BLaER1 treated with 17β-estradiol and CSF1 and Interleukin-3, amounts not matched to agents 10 nM and 100 nM (cell line): Measurements from ENCODE around the gene PCDH9.

ENCODE experiments used
- H3K27ac ChIP-seq, 11 experiments: shearing (Covaris generic); formaldehyde crosslinking; 2 replicates each; pipeline ENCODE4 v1.8.1; 2022
- H3K27me3 ChIP-seq, 11 experiments: shearing (Covaris generic); formaldehyde crosslinking; 2 replicates each; pipeline ENCODE4 v1.8.1; 2022
- H3K36me3 ChIP-seq, 11 experiments: shearing (Covaris generic); formaldehyde crosslinking; 2 replicates each; pipeline ENCODE4 v1.8.1; 2022
- H3K4me1 ChIP-seq, 10 experiments: shearing (Covaris generic); formaldehyde crosslinking; 2 replicates each; pipeline ENCODE4 v1.8.1; 2022
- H3K4me2 ChIP-seq, 11 experiments: shearing (Covaris generic); formaldehyde crosslinking; 2 replicates each; pipeline ENCODE4 v1.8.1; 2022
- H3K4me3 ChIP-seq, 10 experiments: shearing (Covaris generic); formaldehyde crosslinking; 2 replicates each; pipeline ENCODE4 v1.8.1; 2022
- H3K9ac ChIP-seq, 11 experiments: shearing (Covaris generic); formaldehyde crosslinking; 2 replicates each; pipeline ENCODE4 v1.8.1; 2022
- H3K9me3 ChIP-seq, 11 experiments: shearing (Covaris generic); formaldehyde crosslinking; replicated peaks in 1 of 11; 2 replicates each; pipeline ENCODE4 v1.8.1; 2022
- H4K20me1 ChIP-seq, 11 experiments: shearing (Covaris generic); formaldehyde crosslinking; 2 replicates each; pipeline ENCODE4 v1.8.1; 2022
- Cebpa-rat ChIP-seq, 11 experiments: shearing (Covaris generic); IDR thresholded peaks; 2 replicates each; pipeline ENCODE4 v1.8.1; 2022

PCDH9 gene

DNA sequence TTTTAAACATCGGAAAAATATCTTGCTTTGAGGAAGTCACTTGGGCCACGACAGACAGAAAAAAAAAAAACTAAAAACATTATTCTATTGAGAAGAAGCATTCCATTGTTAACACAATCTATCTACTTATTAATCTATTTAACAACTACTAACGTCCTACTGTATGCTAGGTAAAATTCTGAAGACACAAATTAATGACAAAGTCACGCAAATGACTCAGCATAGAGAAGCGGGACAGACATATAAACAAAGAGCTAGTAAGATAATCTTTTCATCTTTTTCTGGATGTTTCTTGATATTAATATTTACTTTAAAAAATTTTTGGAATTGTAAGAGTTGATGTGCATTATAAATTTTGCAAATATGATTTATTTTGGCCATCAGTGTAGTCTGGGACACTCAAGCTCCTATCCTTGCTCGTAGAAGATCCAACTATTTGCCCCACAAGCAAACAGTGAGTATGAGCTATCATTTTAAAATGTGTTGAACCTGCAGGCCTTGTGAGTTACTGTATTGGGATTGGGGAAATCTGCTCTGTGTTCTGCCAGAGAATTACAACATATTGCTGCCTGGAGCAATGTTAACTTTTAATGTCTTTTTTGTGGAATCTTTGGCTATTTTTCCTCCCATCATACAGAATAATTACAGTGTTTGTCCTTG is 109.1 kb downstream of the PCDH9 start:
- TF ChIP-seq Cebpa-rat (IDR thresholded peaks at IDR 0.05), result no peak
- Histone ChIP-seq H3K36me3 (no peaks in the 10 kb centered on the region), H3K4me1 (peaks cover 0 to 4% (median 0%) of the 10 kb centered on the region in 10 experiments; a peak in 1 of 20 replicates), H3K9me3 (no peaks in the 10 kb centered on the region), H3K4me3 (no peak overlapping the region), H3K9ac (no peak overlapping the region), H3K4me2 (no peak overlapping the region), H4K20me1 (no peaks in the 10 kb centered on the region), H3K27ac (no peak overlapping the region), H3K27me3 (no peaks in the 10 kb centered on the region)

GRCh38 chr13:67119481-67119894 is 110.6 kb downstream of the PCDH9 start:
- Histone ChIP-seq H3K27ac (no peak overlapping the region), H4K20me1 (no peaks in the 10 kb centered on the region), H3K4me3 (no peak overlapping the region), H3K4me2 (no peak overlapping the region), H3K27me3 (no peaks in the 10 kb centered on the region), H3K4me1 (peaks cover 0 to 4% (median 0%) of the 10 kb centered on the region in 10 experiments; a peak in 1 of 20 replicates), H3K9me3 (no peaks in the 10 kb centered on the region), H3K36me3 (no peaks in the 10 kb centered on the region), H3K9ac (no peak overlapping the region)
- no peak for TF ChIP-seq Cebpa-rat (IDR thresholded peaks at IDR 0.05)

GRCh38 chr13:67118277-67118676 is 111.9 kb downstream of the PCDH9 start:
- Histone ChIP-seq H3K27ac (no peak overlapping the region), H3K4me1 (peaks cover 0 to 4% (median 0%) of the 10 kb centered on the region in 10 experiments; a peak in 1 of 20 replicates), H3K36me3 (no peaks in the 10 kb centered on the region), H3K27me3 (no peaks in the 10 kb centered on the region), H3K4me2 (no peak overlapping the region), H3K9ac (no peak overlapping the region), H4K20me1 (no peaks in the 10 kb centered on the region), H3K4me3 (no peak overlapping the region), H3K9me3 (peaks cover 0 to 6% (median 0%) of the 10 kb centered on the region in 11 experiments; a peak in 4 of 22 replicates)
- TF ChIP-seq Cebpa-rat (IDR thresholded peaks at IDR 0.05), result no peak

DNA sequence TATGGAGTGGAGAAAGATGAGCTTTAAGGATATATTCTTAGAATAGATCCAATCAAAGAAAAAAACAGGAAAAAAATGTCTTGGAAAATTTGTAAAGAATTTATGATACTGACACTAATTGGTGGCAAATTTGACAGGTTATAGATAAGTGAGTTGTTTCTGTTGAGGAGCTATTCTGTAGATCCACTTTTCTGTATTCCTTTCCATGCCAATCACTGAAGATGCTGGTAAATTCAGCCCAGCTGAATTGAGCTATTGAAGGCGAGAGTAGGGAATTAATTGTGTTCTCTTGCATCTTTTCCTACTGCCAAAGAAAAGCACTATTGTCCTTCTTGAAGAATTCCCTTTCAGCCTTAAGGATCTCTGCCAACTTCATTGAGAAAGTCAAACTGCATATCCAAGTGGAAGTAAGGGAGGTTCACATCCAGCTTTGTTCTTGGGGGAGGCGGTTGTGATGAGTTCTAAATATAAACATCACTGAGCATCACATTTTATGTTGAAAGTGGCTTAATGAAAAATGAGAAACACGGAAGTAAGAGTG is 113.1 kb downstream of the PCDH9 start:
- Histone ChIP-seq H3K4me3 (no peak overlapping the region), H3K4me1 (peaks cover 0 to 4% (median 0%) of the 10 kb centered on the region in 10 experiments; a peak in 1 of 20 replicates), H3K9me3 (peaks cover 0 to 8% (median 0%) of the 10 kb centered on the region in 11 experiments; a peak in 4 of 22 replicates), H3K36me3 (no peaks in the 10 kb centered on the region), H3K27me3 (no peaks in the 10 kb centered on the region), H3K4me2 (no peak overlapping the region), H4K20me1 (no peaks in the 10 kb centered on the region), H3K9ac (no peak overlapping the region), H3K27ac (no peak overlapping the region)
- TF ChIP-seq Cebpa-rat (IDR thresholded peaks at IDR 0.05), result no peak

DNA sequence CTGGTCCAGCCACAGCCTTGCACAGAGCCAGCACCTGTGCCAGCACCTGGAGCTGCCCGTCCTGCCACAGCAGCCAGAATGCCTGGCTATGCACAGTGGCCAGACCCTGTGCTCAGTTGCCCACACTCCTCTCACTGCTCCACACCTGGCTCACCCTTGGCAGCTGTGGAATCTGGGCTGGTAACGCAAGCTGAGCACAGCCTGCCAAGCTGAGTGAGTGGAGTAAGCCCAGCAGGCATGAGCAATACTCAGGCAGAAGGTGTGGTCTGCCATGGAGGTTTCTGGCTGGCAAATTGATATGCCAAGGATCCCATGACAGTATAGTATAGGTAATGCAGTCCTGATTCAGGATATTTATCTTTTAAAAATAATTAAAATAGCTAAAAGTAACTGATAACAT is 122.2 kb downstream of the PCDH9 start:
- Histone ChIP-seq H3K27me3 (no peaks in the 10 kb centered on the region), H4K20me1 (no peaks in the 10 kb centered on the region), H3K9me3 (peaks cover 20 to 50% (median 32%) of the 10 kb centered on the region in 11 experiments), H3K27ac (no peak overlapping the region), H3K4me3 (no peak overlapping the region), H3K9ac (no peak overlapping the region), H3K36me3 (peaks cover 0 to 16% (median 4%) of the 10 kb centered on the region in 11 experiments; a peak in 8 of 22 replicates), H3K4me2 (no peak overlapping the region), H3K4me1 (peaks cover 4 to 15% (median 10%) of the 10 kb centered on the region in 10 experiments; a peak in 14 of 20 replicates)
- TF ChIP-seq Cebpa-rat (IDR thresholded peaks at IDR 0.05), result no peak

GRCh38 chr13:67106502-67107057 is 123.6 kb downstream of the PCDH9 start:
- Histone ChIP-seq H3K4me3 (peak overlapping the region in 2 of 10 experiments; percentile 12 to 26; a peak in 1 of 20 replicates), H3K4me1 (peaks cover 4 to 15% (median 10%) of the 10 kb centered on the region in 10 experiments; a peak in 14 of 20 replicates), H3K36me3 (peaks cover 0 to 16% (median 4%) of the 10 kb centered on the region in 11 experiments; a peak in 8 of 22 replicates), H3K4me2 (no peak overlapping the region), H3K27ac (no peak overlapping the region), H4K20me1 (no peaks in the 10 kb centered on the region), H3K27me3 (no peaks in the 10 kb centered on the region), H3K9me3 (peaks cover 20 to 50% (median 32%) of the 10 kb centered on the region in 11 experiments), H3K9ac (no peak overlapping the region)
- TF ChIP-seq Cebpa-rat (IDR thresholded peaks at IDR 0.05), result no peak

GRCh38 chr13:67101730-67102467 is 128.2 kb downstream of the PCDH9 start:
- TF ChIP-seq Cebpa-rat (IDR thresholded peaks at IDR 0.05), result no peak
- Histone ChIP-seq H3K9me3 (peaks cover 7 to 25% (median 18%) of the 10 kb centered on the region in 11 experiments), H3K27me3 (no peaks in the 10 kb centered on the region), H3K4me1 (peaks cover 4 to 15% (median 10%) of the 10 kb centered on the region in 10 experiments; a peak in 14 of 20 replicates), H3K36me3 (peaks cover 0 to 7% (median under 1%) of the 10 kb centered on the region in 11 experiments; a peak in 6 of 22 replicates), H3K27ac (no peak overlapping the region), H3K4me2 (no peak overlapping the region), H3K9ac (no peak overlapping the region), H4K20me1 (no peaks in the 10 kb centered on the region), H3K4me3 (no peak overlapping the region)

- no peak for TF ChIP-seq Cebpa-rat (IDR thresholded peaks at IDR 0.05)
- Histone ChIP-seq H4K20me1 (no peaks in the 10 kb centered on the region), H3K27ac (no peak overlapping the region), H3K36me3 (no peaks in the 10 kb centered on the region), H3K9me3 (peaks cover 0 to 15% (median 10%) of the 10 kb centered on the region in 11 experiments; a peak in 15 of 22 replicates), H3K4me2 (no peak overlapping the region), H3K4me3 (no peak overlapping the region), H3K9ac (no peak overlapping the region), H3K4me1 (peaks cover 4 to 15% (median 10%) of the 10 kb centered on the region in 10 experiments; a peak in 14 of 20 replicates), H3K27me3 (no peaks in the 10 kb centered on the region)
These were observed 129.4 kb downstream of the PCDH9 start for GRCh38 chr13:67100730-67101129.

DNA sequence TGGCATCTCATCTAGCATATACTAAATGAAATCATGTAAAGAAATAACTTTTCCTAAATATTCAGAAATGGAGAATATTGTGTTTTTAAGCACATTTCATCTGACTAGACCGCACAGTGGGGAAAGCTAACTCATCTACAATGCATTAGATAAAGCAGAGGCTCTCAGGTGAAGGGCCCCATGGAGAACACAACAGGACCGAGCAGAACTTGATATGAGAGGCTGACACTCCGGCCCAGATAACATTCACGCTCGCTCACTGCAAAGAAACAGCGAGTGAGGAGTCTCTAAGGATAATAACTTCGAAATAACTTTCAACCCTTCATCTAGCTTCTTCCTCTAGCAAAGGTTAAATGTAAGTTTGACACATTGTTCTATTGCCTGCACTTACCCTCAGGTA is 130.6 kb downstream of the PCDH9 start:
- H3K36me3 ChIP-seq, result no peaks in the 10 kb centered on the region
- no peak overlapping the region for H3K4me3 ChIP-seq
- no peaks in the 10 kb centered on the region for H4K20me1 ChIP-seq
- H3K9ac ChIP-seq, result no peak overlapping the region
- H3K27ac ChIP-seq, result no peak overlapping the region
- H3K9me3 ChIP-seq, result peaks cover 0 to 10% (median 4%) of the 10 kb centered on the region in 11 experiments; a peak in 14 of 22 replicates
- H3K4me2 ChIP-seq, result no peak overlapping the region
- TF ChIP-seq Cebpa-rat (IDR thresholded peaks at IDR 0.05), result no peak
- peaks cover under 1 to 5% (median 3%) of the 10 kb centered on the region in 10 experiments; a peak in 8 of 20 replicates for H3K4me1 ChIP-seq
- H3K27me3 ChIP-seq, result no peaks in the 10 kb centered on the region
